Body of pancreas (tissue), 4 donors: ENCODE results near the gene SP6.

ENCODE experiments used
- POLR2A ChIP-seq, 3 donors: fragments of 450-650 bp; IDR thresholded peaks; one replicate each; pipeline ENCODE4 v1.6.1; 2016; ENCODE audit warnings: antibody characterized with exemption in 3 of 3, mild to moderate bottlenecking in 2 of 3
- TF ChIP-seq, protein P1 (sequence below), 7 experiments: fragments of 450-650 bp in 4 of 7; fragments of 200-600 bp in 3 of 7; sonication (generic) in 3 of 7; IDR thresholded peaks; one replicate each; pipeline ENCODE4 v1.5.1; 2016 to 2019; ENCODE audit warnings: antibody characterized with exemption in 7 of 7

DNA sequence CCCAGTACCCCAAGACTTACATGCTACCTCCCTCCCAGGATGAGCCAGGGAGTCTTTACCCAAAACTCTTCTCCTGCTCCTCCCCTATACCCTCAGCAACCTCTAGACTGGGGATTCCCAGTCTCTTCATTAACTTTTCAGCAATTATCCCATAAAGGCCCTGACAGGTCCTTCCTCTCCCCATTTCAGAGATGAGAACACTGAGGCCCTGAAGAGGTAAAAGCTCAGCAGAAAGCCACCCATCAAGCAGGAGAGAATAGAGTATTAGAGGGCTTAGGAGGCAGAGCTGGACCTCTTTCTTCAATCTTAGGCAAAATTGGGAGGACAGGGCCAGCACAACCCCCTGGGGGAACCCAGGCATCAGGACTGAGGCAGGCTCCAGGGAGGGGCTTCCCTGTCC lies 5.9 kb upstream of the SP6 start:
- TF ChIP-seq POLR2A (IDR thresholded peaks at IDR 0.05), result no peak
- TF ChIP-seq, protein P1, sequence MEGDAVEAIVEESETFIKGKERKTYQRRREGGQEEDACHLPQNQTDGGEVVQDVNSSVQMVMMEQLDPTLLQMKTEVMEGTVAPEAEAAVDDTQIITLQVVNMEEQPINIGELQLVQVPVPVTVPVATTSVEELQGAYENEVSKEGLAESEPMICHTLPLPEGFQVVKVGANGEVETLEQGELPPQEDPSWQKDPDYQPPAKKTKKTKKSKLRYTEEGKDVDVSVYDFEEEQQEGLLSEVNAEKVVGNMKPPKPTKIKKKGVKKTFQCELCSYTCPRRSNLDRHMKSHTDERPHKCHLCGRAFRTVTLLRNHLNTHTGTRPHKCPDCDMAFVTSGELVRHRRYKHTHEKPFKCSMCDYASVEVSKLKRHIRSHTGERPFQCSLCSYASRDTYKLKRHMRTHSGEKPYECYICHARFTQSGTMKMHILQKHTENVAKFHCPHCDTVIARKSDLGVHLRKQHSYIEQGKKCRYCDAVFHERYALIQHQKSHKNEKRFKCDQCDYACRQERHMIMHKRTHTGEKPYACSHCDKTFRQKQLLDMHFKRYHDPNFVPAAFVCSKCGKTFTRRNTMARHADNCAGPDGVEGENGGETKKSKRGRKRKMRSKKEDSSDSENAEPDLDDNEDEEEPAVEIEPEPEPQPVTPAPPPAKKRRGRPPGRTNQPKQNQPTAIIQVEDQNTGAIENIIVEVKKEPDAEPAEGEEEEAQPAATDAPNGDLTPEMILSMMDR (IDR thresholded peaks at IDR 0.05), result no peak
